Neutrophil (primary cell): ENCODE data around the gene PDE12.
A peak's percentile ranks its signal among the peaks of the same experiment; 100 is the strongest.

ENCODE experiments used
- H3K27ac ChIP-seq: fragments of 200-600 bp; sonication (generic); 2 replicates; pipeline ENCODE4 v1.5.1; 2016; ENCODE audit warnings: mild to moderate bottlenecking, moderate library complexity
- H3K27me3 ChIP-seq: fragments of 200-600 bp; sonication (generic); 2 replicates; pipeline ENCODE4 v1.6.0; 2016; ENCODE audit warnings: mild to moderate bottlenecking
- H3K36me3 ChIP-seq: fragments of 200-600 bp; sonication (generic); 2 replicates; pipeline ENCODE4 v1.5.1; 2017
- H3K4me1 ChIP-seq, 2 experiments: fragments of 200-600 bp in 1 of 2; sonication (generic) in 1 of 2; 1 replicate in 1 of 2; 2 replicates in 1 of 2; pipeline versions ENCODE4 v1.5.1 to v1.6.1; 2013 to 2016; ENCODE audit warnings: low read depth in 1 of 2, low read length in 1 of 2, mild to moderate bottlenecking in 1 of 2, moderate library complexity in 1 of 2; ENCODE audit not compliant: control insufficient read depth in 1 of 2, insufficient read depth in 1 of 2
- H3K4me3 ChIP-seq, 2 experiments: fragments of 200-600 bp in 1 of 2; sonication (generic) in 1 of 2; 1 replicate in 1 of 2; 2 replicates in 1 of 2; pipeline ENCODE4 v1.5.1; 2013 to 2016; ENCODE audit warnings: low read depth in 1 of 2, low read length in 1 of 2, mild to moderate bottlenecking in 1 of 2, moderate library complexity in 1 of 2
- H3K9me3 ChIP-seq: fragments of 200-600 bp; sonication (generic); 2 replicates; pipeline ENCODE4 v1.5.1; 2016
- TF ChIP-seq, protein P1 (sequence below): fragments of 200-600 bp; sonication (generic); IDR thresholded peaks from 2 replicates; pipeline ENCODE4 v1.5.1; 2016; ENCODE audit warnings: antibody characterized with exemption

PDE12 gene

DNA sequence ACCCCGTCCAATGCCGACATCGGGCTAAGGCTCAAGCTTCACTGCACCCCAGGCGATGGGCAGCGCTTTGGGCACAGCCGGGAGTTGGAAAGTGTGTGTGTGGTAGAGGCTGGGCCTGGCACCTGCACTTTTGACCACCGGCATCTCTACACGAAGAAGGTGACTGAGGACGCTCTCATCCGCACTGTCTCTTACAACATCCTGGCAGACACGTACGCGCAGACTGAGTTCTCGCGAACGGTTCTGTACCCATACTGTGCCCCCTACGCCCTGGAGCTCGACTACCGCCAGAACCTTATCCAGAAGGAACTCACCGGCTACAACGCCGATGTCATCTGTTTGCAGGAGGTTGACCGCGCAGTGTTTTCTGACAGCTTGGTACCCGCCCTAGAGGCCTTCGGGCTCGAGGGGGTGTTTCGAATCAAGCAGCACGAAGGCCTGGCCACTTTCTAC lies 1.0 kb downstream of the PDE12 start:
- Histone ChIP-seq H3K9me3 (no peaks in the 10 kb centered on the region), H3K4me3 (peak overlapping the region; percentile 87 to 88), H3K36me3 (peaks cover 21% of the 10 kb centered on the region), H3K4me1 (peaks cover 24 to 26% of the 10 kb centered on the region in 2 experiments), H3K27ac (peak overlapping the region; percentile 87), H3K27me3 (no peaks in the 10 kb centered on the region)
- TF ChIP-seq, protein P1, sequence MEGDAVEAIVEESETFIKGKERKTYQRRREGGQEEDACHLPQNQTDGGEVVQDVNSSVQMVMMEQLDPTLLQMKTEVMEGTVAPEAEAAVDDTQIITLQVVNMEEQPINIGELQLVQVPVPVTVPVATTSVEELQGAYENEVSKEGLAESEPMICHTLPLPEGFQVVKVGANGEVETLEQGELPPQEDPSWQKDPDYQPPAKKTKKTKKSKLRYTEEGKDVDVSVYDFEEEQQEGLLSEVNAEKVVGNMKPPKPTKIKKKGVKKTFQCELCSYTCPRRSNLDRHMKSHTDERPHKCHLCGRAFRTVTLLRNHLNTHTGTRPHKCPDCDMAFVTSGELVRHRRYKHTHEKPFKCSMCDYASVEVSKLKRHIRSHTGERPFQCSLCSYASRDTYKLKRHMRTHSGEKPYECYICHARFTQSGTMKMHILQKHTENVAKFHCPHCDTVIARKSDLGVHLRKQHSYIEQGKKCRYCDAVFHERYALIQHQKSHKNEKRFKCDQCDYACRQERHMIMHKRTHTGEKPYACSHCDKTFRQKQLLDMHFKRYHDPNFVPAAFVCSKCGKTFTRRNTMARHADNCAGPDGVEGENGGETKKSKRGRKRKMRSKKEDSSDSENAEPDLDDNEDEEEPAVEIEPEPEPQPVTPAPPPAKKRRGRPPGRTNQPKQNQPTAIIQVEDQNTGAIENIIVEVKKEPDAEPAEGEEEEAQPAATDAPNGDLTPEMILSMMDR: no peak

DNA sequence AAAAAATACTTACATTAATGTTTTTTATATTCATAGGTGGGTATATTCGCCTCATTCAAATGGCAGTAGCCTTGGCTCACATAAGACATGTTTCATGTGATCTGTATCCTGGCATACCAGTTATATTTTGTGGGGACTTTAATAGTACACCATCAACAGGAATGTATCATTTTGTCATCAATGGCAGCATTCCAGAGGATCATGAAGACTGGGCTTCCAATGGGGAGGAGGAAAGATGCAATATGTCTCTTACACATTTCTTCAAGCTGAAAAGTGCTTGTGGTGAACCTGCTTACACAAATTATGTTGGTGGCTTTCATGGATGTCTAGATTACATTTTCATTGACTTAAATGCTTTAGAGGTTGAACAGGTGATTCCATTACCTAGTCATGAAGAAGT lies 3.5 kb downstream of the PDE12 start:
- Histone ChIP-seq H3K36me3 (peaks cover 38% of the 10 kb centered on the region), H3K4me3 (no peak overlapping the region), H3K27me3 (no peaks in the 10 kb centered on the region), H3K9me3 (no peaks in the 10 kb centered on the region), H3K27ac (no peak overlapping the region), H3K4me1 (peaks cover 24 to 26% of the 10 kb centered on the region in 2 experiments)
- TF ChIP-seq, protein P1: no peak

DNA sequence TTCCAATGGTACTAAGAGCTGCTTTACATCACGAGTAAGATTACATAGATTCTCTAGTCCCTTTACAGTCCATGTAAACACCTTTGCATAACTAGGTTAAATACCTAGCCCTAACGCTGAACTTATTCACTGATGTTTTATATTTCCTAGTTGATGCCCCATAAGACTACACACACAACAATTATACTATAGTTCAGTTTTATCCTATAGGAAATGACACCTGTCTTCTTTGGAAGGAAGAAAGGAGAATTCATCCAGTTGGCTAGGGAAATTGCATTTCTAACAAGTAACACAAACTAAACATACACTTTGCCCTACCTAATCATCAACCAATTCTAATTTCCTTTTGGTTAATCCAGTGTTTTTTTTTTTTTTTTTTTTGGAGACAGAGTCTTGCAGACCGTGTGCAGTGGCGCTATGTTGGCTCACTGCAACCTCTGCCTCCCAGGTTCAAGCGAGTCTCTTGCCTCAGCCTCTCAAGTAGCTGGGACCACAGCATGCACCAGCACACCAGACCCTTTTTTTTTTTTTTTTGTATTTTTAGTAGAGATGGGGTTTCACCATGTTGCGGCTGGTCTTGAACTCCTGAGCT lies 13.9 kb downstream of the PDE12 start:
- no peak overlapping the region for H3K4me3 ChIP-seq
- no peaks in the 10 kb centered on the region for H3K27me3 ChIP-seq
- H3K27ac ChIP-seq: no peak overlapping the region
- H3K9me3 ChIP-seq: no peaks in the 10 kb centered on the region
- TF ChIP-seq, protein P1: no peak
- no peaks in the 10 kb centered on the region for H3K4me1 ChIP-seq
- peaks cover 77% of the 10 kb centered on the region for H3K36me3 ChIP-seq

DNA sequence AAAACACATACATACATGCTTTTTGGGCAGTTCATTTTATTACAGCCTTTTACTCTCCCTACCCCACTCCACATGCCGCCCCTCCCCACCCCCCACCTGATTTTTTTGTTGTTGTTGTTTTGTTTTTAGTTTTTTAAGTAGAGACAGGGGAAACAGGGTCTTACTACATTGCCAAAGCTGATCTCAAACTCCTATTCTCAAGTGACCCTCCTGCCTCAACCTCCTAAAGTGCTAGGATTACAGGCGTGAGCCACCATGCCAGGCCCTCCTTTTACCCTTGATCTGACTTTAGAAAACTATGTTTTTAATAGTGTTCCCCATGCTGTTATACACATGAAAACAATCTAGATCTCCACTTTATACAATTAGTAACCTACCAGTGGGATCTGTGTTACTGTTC lies 14.8 kb downstream of the PDE12 start:
- Histone ChIP-seq H3K4me1 (no peaks in the 10 kb centered on the region), H3K36me3 (peaks cover 79% of the 10 kb centered on the region), H3K27ac (no peak overlapping the region), H3K4me3 (no peak overlapping the region), H3K9me3 (no peaks in the 10 kb centered on the region), H3K27me3 (no peaks in the 10 kb centered on the region)
- TF ChIP-seq, protein P1: no peak

DNA sequence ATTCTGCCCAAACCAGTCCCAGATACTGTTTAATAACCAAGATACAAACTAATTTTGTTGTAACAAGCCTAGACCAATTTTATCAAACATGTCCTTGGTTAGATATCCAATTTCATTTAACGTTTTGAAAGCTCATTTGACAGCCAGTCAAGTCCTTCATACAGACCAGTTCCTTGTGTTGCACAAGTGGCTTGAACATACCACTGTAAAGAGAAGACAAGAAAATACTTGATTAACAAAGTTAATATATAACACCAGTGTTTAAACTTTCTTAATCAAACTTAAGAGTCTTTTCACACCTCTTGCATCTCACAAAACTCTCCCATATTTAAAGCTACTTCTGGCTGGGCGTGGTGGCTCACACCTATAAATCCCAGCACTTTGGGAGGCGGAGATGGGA lies 16.0 kb downstream of the PDE12 start:
- Histone ChIP-seq H3K36me3 (peaks cover 78% of the 10 kb centered on the region), H3K27me3 (no peaks in the 10 kb centered on the region), H3K4me1 (no peaks in the 10 kb centered on the region), H3K27ac (no peak overlapping the region), H3K4me3 (no peak overlapping the region), H3K9me3 (no peaks in the 10 kb centered on the region)
- TF ChIP-seq, protein P1: no peak
